ENCODE results near the gene GTF2I.

- TF ChIP-seq ZBTB33 (IDR thresholded peaks at IDR 0.05) (no peak), CTCF (IDR thresholded peaks at IDR 0.05; ENCODE audit: low read depth, low read length, missing input control) (no peak), REST (IDR thresholded peaks at IDR 0.05) (no peak), EGR1 (IDR thresholded peaks at IDR 0.05; ENCODE audit: low read depth in 2 of 2) (no peak), RXRA (IDR thresholded peaks at IDR 0.05) (no peak), JUND (IDR thresholded peaks at IDR 0.05) (no peak), RAD21 (IDR thresholded peaks at IDR 0.05) (no peak), HNF4A (conservative IDR thresholded peaks at IDR 0.05) (no peak), YY1 (IDR thresholded peaks at IDR 0.05) (no peak), SP1 (IDR thresholded peaks at IDR 0.05) (no peak), TAF1 (conservative IDR thresholded peaks at IDR 0.05) (no peak), MAX (IDR thresholded peaks at IDR 0.05) (no peak)
These were observed 35.2 kb upstream of the GTF2I start for GRCh38 chr7:74622228-74622749.
